ENCODE data around the gene RSPH1. TPM values are rescaled to one million over a fixed set of nuclear protein-coding genes. Genes with fewer than 3 reads are reported as not detected.
"Not testable (repeated sequence)": the region's sequence is repeated elsewhere in the genome, so short reads cannot be mapped to it uniquely, and the experiment has no call there.

The RSPH1 gene
- polyA plus RNA-seq, 10 donors = 0.16 to 0.55 (median 0.37) TPM; not detected in 3

DNA sequence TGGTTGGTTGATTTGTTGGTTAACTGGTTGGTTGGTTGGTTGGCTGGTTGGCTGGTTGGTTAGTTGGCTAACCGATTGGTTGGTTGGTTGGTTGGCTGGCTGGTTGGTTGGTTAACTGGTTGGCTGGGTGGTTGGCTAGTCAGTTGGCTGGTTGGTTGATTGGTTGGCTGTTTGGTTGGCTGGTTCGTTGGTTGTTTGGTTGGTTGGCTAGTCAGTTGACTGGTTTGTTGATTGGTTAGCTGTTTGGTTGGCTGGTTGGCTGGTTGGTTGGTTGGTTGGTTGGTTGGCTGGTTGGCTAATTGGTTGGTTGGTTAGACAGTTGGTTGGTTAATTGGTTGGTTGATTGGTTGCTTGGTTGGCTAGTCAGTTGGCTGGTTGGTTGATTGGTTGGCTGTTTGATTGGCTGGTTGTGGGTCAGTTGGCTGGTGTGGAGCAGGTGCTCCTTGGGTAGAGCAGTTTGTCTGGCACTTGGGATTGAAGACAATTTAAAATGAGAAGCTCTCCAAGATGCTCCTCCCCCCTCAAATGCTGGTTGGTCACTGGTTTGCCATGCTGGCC, 6.9 kb downstream of the RSPH1 start:
- no peak for DNase-seq

DNA sequence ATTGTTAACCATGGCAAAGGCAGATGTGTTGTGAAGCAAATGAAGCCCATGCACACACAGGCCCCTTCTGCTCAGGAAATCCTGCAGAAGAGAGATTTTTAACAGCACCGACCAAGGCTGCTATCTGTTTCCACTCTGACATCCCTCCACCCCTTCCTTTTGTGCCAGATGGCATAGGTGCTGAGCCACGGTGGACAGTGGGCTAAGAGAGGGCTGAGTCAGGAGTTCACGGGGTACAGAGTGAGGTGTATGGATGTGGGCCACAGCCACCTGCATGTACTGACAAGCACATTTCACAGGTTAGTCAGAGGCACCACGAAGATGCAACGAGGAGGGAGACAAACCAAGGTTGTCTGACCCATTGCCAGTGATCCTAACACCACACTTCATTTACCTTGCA, 9.5 kb downstream of the RSPH1 start:
- DNase-seq = no peak

DNA sequence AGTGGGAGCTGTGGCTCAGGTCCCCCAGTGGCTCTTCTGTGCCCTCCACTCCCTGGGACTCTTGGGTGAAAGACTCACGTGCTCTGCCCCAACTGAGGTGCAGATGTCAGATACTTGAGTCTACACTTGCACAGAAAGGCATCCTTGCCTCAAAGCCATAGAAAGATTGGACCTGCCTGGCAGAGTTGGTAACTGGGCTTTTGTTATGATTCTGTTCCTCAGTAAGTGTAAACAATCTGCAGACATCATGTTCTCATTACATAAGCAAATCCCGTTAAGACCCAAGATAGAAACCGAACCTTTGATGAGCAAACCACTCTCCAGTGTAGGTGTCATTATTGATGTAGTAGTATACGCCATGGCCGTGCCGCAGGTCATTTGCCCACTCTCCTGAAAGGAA, 10.0 kb downstream of the RSPH1 start:
- no peak for DNase-seq

DNA sequence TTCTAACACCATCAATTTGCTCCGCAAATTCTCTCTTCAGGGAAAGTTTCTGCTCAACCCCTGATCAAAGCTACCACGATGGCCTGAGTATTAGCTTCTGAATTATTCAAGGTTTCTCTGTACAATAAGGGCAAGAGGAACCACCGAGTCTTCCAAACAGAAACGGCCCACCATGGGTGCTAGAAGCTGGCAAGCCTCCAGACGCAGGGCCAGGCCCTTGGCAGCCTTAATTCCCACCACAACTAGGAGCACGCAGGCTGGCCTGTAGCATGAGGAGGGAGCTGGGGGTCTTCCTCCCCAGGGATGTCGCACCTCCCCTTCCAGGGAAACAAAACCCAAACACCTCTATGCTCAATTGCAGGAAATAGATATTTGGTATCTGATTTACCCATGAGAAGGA, 11.1 kb downstream of the RSPH1 start:
- no peak for DNase-seq

DNA sequence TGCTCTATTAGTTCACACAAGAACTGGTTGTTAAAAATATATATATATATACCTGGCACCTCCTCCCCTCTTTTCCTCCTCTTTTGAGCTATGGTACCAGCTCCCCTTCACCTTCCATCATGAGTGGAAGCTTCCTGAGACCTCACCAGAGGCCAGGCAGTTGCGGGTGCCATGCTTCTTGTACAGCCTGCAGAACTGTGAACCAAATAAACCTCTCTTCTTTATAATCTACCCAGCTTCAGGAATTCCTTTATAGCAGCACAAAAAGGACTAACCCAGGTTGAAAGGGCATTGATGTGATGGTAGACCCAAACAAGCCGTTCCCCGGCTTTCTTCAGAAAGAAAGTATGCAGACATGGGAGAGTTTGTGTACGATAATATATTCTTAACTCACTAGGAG, 14.9 kb downstream of the RSPH1 start:
- DNase-seq = no peak

DNA sequence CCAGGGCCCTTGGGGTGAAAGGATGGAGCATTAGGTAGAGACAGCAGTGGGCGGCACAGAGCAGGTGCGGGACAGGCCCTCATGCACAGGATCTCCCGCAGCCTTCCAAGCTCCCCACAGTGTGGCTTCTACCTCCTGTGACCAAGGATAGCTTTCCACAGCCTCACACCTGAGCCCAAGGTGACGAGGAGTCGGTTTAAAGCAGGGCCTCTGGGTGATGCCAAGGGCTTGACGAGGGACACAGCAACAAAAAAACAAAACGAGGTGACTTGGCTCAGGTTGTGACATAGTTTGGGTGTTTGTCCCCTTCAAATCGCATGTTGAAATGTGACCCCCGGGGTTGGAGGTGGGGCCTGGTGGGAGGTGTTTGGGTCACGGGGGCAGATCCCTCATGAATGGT, 15.3 kb downstream of the RSPH1 start:
- no peak for DNase-seq

DNA sequence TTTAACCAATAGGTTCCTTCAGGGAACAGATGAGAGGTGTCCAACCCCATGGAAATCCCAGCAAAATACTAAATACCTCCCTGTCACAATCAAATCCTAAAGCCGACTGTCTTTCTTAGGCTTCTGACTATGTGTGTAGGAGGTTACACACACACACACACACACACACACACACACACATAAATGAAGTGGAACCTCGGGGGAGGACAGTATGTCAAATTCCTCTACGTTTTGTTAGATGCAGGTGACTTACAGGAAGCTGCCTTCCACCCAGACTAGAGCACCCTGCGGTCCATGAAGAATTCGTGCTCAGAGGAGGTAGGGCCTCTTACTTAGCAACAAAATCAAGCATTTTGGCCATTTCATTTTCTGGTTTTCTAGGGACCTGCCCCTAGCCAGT, 16.4 kb downstream of the RSPH1 start:
- no peak for DNase-seq

DNA sequence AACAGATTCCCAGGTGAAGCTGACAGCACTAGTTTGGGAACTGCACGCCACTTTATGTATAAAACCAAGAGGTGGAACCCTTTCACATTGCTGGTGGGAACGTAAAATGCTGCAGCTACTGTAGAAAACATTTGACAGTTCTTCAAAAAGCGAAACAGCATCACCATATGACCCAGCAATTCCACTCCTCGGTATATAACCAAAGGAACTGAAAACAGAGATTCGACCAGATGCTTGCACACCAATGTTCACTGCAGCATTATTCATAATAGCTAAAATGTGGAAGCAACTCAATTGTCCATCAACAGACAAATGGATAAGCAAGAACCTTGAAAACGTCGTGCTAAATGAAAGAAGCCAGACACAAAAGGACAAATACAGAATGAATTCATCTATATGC, 17.5 kb downstream of the RSPH1 start:
- DNase-seq = no peak

DNA sequence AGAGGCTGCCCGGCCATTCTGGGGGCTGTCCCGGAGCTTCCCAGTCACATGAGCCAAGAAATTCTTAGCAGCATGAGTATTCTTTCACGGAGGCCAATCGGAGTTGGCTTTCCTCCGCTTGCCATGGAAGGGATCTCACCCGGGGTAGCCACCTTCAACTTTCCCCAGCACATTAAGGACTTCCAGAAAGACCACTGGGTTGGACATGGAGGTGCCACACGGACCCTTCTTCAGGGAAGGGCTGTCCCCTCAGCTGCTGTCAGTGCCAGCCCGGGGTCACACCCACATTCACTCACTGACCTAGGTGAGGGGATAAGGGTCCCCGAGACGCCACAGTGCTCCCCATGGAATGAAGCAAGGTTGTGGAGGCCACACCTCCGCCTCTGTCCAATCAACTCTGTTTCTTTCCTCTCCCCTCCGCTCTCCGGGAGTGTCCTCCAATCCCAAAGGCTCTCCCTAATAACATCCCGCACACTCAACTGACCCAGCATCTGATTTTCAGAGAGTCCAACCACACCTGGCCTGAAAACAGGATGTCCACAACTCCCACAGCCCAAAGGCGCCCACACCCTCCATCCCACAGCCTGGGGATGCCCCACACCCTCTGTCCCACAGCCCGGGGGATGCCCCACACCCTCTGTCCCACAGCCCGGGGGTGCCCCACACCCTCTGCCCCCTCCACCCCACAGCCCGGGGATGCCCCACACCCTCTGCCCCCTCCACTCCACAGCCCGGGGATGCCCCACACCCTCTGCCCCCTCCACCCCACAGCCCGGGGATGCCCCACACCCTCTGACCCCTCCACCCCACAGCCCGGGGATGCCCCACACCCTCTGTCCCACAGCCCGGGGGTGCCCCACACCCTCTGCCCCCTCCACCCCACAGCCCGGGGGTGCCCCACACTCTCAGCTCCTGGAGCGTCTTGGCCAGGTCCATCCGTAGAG, 19.4 kb downstream of the RSPH1 start:
- no peak for DNase-seq

DNA sequence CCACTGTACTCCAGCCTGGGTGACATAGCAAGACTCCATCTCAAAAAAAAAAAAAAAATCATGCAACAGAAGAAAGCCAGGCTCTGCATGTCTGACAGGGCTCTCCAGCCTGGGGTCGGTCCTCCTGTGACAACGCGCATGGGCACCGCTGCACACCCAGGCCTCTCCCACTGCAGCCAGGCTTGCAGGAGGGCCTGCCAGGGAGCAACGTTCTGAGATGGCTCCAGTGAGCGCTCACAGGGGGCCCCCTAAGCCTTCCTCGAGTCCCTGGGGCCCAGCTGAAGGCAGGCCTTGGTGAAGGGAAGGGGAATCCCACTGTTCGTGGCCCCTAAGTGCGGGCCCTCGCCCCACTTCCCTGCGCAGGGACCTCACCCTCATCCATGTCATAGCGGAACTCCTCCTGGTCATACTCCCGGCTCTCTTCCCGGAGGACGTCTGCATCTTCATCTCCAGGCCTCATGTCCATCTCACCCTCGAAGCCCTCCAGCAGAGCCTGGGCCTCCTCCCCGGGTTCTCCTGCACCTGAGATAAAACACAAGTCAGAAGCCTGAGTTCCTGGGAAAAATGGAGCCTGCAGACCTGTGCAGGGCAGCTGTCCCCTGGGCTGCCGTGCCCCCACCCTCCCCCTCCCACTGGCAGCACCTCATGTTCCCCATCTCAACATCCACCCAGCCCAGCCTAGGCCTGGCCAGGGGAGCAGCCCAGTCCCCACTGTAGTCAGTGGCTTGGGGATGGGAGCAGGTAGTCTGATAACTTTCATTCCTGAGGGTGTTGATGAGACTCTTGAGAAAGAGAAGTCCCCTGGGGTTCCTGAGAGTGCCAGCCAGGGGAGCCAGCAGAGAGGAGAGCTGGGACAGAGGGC, 20.3 kb downstream of the RSPH1 start:
- no peak for DNase-seq

DNA sequence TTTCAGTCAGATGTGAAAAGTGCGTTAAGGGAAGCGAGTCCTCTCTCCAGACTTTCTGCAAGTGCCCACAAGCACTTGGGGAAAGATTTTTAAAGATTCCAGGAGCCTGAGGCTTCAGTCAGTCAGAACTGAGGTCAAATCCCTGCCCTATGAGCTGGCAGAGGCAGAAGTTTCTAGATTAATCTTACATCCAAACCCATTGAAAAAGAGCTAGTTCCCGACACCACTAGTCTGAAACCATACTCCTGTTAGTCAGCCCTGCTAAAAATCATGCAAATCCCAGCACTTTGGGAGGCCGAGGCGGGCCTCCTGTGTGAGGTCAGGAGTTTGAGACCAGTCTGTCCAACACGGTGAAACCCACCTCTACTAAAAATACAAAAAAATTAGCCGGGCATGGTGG, 21.0 kb downstream of the RSPH1 start:
- DNase-seq = no peak

DNA sequence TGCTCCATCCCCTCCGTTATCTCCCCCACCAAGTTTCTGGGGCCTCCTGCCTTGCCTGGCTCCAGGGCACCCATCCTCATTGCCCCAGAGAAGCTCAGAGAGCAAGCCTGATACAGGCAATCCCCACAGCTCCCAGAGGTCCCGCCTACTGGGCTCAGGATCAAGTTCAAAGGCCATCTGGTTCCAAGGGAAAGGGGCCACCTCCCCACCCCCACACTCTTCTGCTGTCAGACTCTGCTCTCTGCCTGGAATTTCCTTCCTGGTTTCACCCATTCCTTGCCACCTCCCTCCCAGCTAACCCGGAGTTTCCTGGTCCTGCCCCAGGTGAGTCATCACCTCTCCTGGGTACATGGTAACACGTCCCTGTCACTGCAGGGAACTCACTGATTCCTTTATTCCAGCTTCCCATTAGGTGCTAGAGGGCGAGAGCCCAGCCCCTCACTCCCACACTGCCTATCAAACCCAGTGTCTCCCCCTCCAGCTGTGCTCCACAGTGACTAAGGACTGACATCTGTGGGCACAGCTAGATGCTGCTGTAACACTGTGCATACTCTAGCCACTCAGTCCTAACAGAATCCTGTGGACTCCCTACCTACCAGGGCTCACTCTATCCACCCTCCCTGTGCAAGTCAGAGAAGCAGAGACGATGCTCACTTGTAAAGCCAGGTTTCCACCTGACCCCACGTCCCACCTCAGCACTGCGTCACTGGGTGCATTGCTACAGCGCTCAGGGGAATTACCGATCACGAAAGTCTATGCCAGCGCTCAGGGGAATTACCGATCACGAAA, 21.8 kb downstream of the RSPH1 start:
- DNase-seq = no peak

DNA sequence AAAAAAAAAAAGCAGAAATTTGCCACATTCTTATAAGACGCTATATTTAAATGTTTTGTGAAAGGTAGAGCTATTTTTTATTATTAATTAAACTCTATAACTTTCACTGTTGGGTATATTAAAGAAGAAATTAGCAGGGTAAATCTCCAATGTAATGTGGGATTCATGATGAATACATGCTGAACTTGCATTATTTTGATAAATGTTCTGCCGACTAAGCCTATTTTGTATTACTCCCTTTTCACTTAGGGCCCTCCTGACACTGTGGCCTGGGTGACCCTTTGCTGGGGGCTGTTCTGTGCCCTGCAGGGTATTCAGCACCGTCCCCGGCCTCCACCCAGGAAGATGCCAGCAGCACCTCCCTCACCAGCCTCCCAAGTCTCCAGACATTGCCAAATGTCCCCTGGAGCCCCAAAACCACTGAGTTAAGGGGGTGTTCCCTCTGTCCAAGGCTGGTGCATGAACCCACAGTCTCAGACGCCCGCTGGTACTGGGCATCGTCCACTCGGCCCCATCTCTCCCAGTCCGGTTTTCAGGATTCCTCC, 22.5 kb downstream of the RSPH1 start:
- no peak for DNase-seq

DNA sequence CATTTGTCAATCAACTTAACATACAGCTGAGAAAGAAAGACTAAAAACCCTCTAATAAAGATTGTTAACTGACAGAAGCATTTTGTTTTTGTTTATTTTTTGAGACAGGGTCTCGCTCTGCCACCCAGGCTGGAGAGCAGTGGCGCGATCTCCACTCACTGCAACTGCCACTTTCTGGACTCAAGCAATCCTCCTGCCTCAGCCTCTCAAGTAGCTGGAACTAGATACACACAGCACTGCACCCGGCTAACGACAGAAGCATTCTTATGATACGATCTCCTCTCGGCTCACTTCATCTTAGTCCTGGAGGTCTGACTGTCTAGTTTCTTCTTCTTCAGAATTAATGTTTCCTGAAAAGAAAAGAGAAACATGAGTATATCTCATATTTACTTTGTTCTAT, 23.5 kb downstream of the RSPH1 start:
- no peak for DNase-seq

DNA sequence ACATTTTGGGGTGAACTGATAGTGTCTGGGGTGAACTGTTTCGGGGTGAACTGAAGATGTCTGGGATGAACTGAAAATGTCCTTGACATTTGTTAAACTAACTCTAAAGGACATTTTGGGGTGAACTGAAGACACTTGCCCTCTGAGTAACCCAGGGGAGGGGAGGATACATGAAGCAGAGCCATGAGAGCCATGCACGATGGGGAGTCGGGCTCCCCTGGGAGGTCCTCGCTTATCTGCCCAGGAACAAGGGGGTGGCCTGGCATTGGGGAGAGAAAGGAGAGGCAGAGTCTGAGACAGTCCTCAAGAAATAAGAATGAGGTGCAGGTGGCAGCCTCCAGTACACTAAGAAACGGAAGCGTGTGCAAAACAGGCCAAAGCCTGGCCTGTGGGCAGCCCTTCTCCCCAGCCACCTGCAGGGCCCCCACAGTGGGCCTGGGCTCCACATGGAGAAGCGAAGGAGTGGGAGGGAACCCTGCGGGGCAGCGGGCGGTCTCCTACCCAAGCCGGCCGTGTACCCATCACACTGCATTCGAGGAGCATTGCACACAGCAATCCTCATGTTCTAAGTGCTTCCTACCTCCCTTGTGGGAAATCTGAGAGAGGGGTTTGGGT, 24.2 kb downstream of the RSPH1 start:
- no peak for DNase-seq

DNA sequence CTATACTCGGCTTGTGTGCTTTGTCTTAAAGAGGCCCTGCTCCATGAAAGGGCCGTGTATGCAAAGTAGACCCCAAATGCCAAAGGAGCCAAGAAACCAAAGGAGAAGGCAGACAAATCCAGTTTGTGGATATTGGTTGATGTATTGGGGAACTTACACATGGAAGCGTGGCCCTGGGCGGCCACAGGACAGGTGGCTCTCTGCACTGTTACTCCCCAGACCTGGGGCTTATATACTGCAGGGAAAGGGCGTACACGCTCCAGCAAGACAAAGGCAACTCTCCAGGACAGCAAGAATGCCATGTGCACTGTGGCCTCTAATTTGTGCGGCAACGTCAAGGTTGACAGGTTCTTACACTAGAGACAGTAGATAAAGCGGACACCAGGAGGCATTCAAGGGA, 24.8 kb downstream of the RSPH1 start:
- no peak for DNase-seq

DNA sequence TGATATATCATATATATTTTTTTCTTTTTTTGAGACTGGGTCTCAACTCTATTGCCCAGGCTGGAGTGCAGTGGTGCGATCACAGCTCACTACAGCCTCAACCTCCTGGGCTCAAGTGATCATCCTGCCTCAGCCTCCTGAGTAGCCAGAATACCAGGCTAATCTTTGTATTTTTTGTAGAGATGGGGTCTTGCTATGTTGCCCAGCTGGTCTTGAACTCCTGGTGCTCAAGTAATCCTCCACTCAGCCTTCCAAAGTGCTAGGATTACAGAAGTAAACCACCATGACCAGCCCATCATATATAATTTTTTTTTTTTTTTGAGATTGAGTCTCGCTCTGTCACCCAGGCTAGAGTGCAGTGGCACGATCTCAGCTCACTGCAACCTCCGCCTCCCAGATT, 26.3 kb downstream of the RSPH1 start:
- not testable (repeated sequence) for DNase-seq

DNA sequence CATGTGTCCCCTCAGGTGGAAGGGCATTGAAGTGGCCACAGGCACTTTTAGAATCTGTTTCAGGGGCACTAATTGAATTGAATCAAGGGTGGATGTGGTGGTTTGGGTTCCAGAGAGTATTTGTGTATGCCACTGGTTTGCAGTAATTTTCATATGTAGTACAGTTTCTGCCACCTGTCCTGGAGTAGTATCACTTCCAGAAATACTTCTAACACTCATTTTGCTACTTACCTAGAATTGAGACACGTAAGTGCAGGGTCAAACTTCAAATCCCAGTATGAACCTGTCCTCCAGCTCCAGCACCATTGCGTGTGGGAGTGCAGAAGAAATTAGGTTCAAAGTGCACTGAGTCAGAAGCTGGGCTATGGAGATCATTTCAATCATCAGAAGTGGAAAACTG, 26.8 kb downstream of the RSPH1 start:
- DNase-seq = no peak

DNA sequence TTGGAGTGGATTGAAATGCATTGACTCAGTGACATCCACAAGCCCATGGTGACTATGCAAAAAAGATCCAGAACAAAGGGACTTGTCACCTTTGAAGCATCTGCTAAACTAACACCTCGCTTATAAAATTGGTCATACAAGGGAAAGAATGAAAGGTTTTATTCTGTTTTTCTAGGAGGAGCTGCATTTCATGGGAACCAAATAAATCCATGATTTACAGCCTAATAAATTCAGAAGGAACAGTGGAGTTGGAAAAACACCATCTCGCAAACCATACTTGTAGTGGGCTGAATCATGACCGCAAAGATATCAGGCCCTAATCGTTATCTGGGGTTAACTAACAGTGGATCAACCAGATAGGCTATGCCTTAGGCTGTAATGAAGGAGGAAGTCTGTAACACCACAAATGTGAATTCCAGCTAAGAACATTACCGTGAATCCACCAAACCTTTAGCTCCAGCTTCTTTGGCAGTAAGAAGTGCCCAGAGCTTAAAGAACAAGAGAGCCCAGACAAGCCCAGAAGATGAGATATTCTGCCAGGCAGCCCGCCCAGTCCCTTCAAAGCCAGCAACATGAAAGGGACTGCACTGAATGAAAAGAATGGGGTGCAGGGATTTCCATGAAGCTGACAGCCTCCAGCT, 27.4 kb downstream of the RSPH1 start:
- DNase-seq = no peak

Measured in muscle of back (tissue), 11 donors.